K562 (cell line): Measurements from ENCODE around the gene SLC39A11. TPM values are rescaled to one million over a fixed set of nuclear protein-coding genes. Genes with fewer than 3 reads are reported as not detected.
A peak's percentile ranks its signal among the peaks of the same experiment; 100 is the strongest.

Source experiments
- ATAC-seq: fragments of 200-7000 bp; cut with Tn5 transposase; 3 replicates; pipeline ENCODE4 v1.9.1; 2020; ENCODE audit warnings: moderate library complexity
- BruUV-seq: library from RNA; stranded (reverse); fragments of 400-500 nt; replicated peaks from 2 replicates; lab custom pipeline; 2021; lab: Mats Ljungman, UMichigan
- CTCF ChIA-PET: fragments of 300-600 bp; formaldehyde crosslinking; extraction: SDS; loops from one replicate; lab custom pipeline; 2021; ENCODE audit warnings: low intra/inter-chr PET ratio; lab: Yijun Ruan, JAX
- POLR2A ChIA-PET: fragments of 300-600, 350-650 bp; sonication (Branson Sonifier 250); formaldehyde crosslinking; extraction: SDS; loops from one replicate; lab custom pipeline; 2021; ENCODE audit warnings: antibody characterized with exemption, inconsistent platforms; lab: Yijun Ruan, JAX
- DNase-seq, 4 experiments: peaks; one replicate each; pipeline versions ENCODE4 v3.0.0 to v3.0.0-alpha.2; 2011 to 2018; ENCODE audit warnings: low spot score in 3 of 4, mixed read lengths in 3 of 4; ENCODE audit errors: extremely low read depth in 1 of 4
- FAIRE-seq: peaks from 2 replicates; lab custom pipeline; 2011; peaks lifted over from hg19 to GRCh38; lab: Jason Lieb, UNC
- H2AFZ ChIP-seq: 2 replicates; pipeline ENCODE4 v1.6.0; 2011; ENCODE audit warnings: low read depth, low read length, control low read depth, inconsistent platforms
- H3K27ac ChIP-seq: fragments of 200-600 bp; 3 replicates; pipeline ENCODE4 v1.8.0; 2011; ENCODE audit warnings: low read depth, mild to moderate bottlenecking, control low read depth, inconsistent platforms, low read length, moderate library complexity, mixed read lengths; ENCODE audit errors: extremely low read depth
- H3K27me3 ChIP-seq, 2 experiments: fragments of 300-600 bp in 1 of 2; 2 replicates in 1 of 2; 3 replicates in 1 of 2; pipeline versions ENCODE4 v1.6.0 to v1.8.0; 2011; ENCODE audit warnings: inconsistent platforms in 2 of 2, low read length in 2 of 2, mild to moderate bottlenecking in 1 of 2, mixed read lengths in 1 of 2, moderate library complexity in 1 of 2; ENCODE audit not compliant: control insufficient read depth in 2 of 2, insufficient read depth in 2 of 2
- H3K36me3 ChIP-seq: fragments of 300-600 bp; 3 replicates; pipeline ENCODE4 v1.8.0; 2011; ENCODE audit warnings: mild to moderate bottlenecking, low read length, inconsistent platforms; ENCODE audit not compliant: control insufficient read depth, insufficient read depth
- H3K4me1 ChIP-seq, 2 experiments: fragments of 200-600 bp in 1 of 2; replicated peaks in 1 of 2; 2 replicates in 1 of 2; 3 replicates in 1 of 2; pipeline versions ENCODE4 v1.5.1 to v1.8.0; 2011; ENCODE audit warnings: inconsistent platforms in 2 of 2, low read length in 2 of 2, mild to moderate bottlenecking in 1 of 2, mixed read lengths in 1 of 2, moderate library complexity in 1 of 2; ENCODE audit not compliant: control insufficient read depth in 2 of 2, insufficient read depth in 2 of 2
- H3K4me2 ChIP-seq: 2 replicates; pipeline ENCODE4 v1.6.1; 2011; ENCODE audit warnings: low read length, control low read depth, inconsistent platforms, mixed read lengths; ENCODE audit not compliant: insufficient read depth
- H3K4me3 ChIP-seq: fragments of 200-600 bp; sonication (generic), shearing (Covaris generic); 2 replicates; pipeline ENCODE4 v1.5.1; 2016; ENCODE audit warnings: control low read depth, inconsistent platforms
- H3K79me2 ChIP-seq: fragments of 200-600 bp; 3 replicates; pipeline ENCODE4 v1.8.0; 2011; ENCODE audit warnings: low read length, inconsistent platforms; ENCODE audit not compliant: control insufficient read depth, insufficient read depth
- H3K9ac ChIP-seq, 2 experiments: 2 replicates each; pipeline versions ENCODE4 v1.6.0 to v1.6.1; 2011; ENCODE audit warnings: low read depth in 2 of 2, low read length in 2 of 2, control low read depth in 1 of 2, inconsistent platforms in 1 of 2, mild to moderate bottlenecking in 1 of 2, mixed read lengths in 1 of 2; ENCODE audit not compliant: insufficient read depth in 1 of 2
- H3K9me1 ChIP-seq: one replicate; pipeline ENCODE4 v1.6.0; 2011; ENCODE audit warnings: inconsistent platforms, mild to moderate bottlenecking, low read length, moderate library complexity; ENCODE audit not compliant: control insufficient read depth, insufficient read depth
- H3K9me3 ChIP-seq: replicated peaks from 2 replicates; pipeline ENCODE4 v1.5.1; 2011; ENCODE audit warnings: low read depth, low read length, inconsistent platforms; ENCODE audit not compliant: control insufficient read depth, insufficient read depth
- H4K20me1 ChIP-seq: replicated peaks from 2 replicates; pipeline ENCODE4 v1.6.1; 2011; ENCODE audit warnings: low read length, inconsistent platforms, mixed read lengths; ENCODE audit not compliant: control insufficient read depth, insufficient read depth
- RBM25 ChIP-seq: fragments of 200-400 bp; formaldehyde crosslinking; IDR thresholded peaks from 2 replicates; pipeline ENCODE4 v1.6.1; 2018; ENCODE audit warnings: low read length, low read depth, moderate library complexity; ENCODE audit not compliant: severe bottlenecking
- SMAD1 ChIP-seq: fragments of 150-350 bp; IDR thresholded peaks from 2 replicates; pipeline ENCODE4 v1.6.1; 2014; ENCODE audit warnings: low read length, low read depth; ENCODE audit not compliant: partially characterized antibody
- WGBS: fragments of 100-300 bp; shearing (Covaris generic); methylation state at CpG from one replicate; pipeline ENCODE4 v1.1.6; 2016; ENCODE audit warnings: low coverage, mixed read lengths; ENCODE audit not compliant: insufficient coverage; ENCODE audit errors: missing lambda C conversion rate; 5-methylcytosine and 5-hydroxymethylcytosine counted together
- in situ Hi-C: fragments of 300-500 bp; cut with MboI; formaldehyde crosslinking; loops from 4 replicates; pipeline ENCODE4 v1.15.0; 2018; ENCODE audit warnings: inconsistent platforms, mixed read lengths
- intact Hi-C: fragments of 100-400 bp; cut with micrococcal nuclease; formaldehyde crosslinking; loops from 2 replicates; pipeline ENCODE4 v1.14.2; 2022
- polyA plus RNA-seq, 8 experiments: library from polyadenylated mRNA; depleted of rRNA in 4 of 8; stranded (reverse) in 5 of 8; unstranded in 3 of 8; fragments of >200 nt; fragmentation: Nextera tagmentation in 2 of 8; fragmentation: Illumina TruSeq in 1 of 8; extraction: Ambion mirVana in 2 of 8; extraction: Trizol in 1 of 8; gene quantifications; 2 replicates each; pipeline versions ENCODE4 v1.2.1 to v1.2.3, GENCODE V29; 2011 to 2014; ENCODE audit warnings: inconsistent platforms in 1 of 8, missing spikeins in 1 of 8
- total RNA-seq, 7 experiments: library from RNA; depleted of rRNA in 6 of 7; stranded (reverse); fragments of >200 nt in 6 of 7; fragmentation: Illumina TruSeq in 2 of 7; extraction: Trizol in 2 of 7; gene quantifications; 2 replicates each; pipeline versions ENCODE4 v1.2.1 to v1.2.3, GENCODE V29; 2011 to 2021; ENCODE audit warnings: low replicate concordance in 1 of 7

The SLC39A11 gene
- total and polyA plus RNA-seq, 9 of the 15 experiments (the other 6 are each of a cell fraction or from before 2014, with no cell fraction given): 10.5 to 26.4 (median 13.4) TPM

- no peaks in the 10 kb centered on the region for H4K20me1 ChIP-seq
- whole genome bisulfite sequencing: 40% methylated on average over 5 of the region's 5 CpGs
- H3K9me1 ChIP-seq: no peaks in the 10 kb centered on the region
- TF ChIP-seq RBM25 (peak; percentile 69), SMAD1 (no peak)
- H3K79me2 ChIP-seq: no peaks in the 10 kb centered on the region
- intact Hi-C loops (no loop called here), in situ Hi-C loops (no loop called here)
- no TSS peak for BruUV-seq
- H3K9me3 ChIP-seq: no peaks in the 10 kb centered on the region
- DNase-seq: no peak
- H3K36me3 ChIP-seq: no peaks in the 10 kb centered on the region
- no peaks in the 10 kb centered on the region for H3K4me1 ChIP-seq
- no peak overlapping the region for H2AFZ ChIP-seq
- no peaks in the 10 kb centered on the region for H3K27me3 ChIP-seq
- H3K27ac ChIP-seq: no peak overlapping the region
- no peak for ATAC-seq
- H3K9ac ChIP-seq: no peak overlapping the region
- H3K4me2 ChIP-seq: no peak overlapping the region
- ChIA-PET CTCF (no interaction called here), POLR2A (interaction anchor here (0.6 kb wide), 1 partner anchor 512 kb away, joined by 3 read pairs; no protein-coding TSS in a partner anchor)
- H3K4me3 ChIP-seq: no peak overlapping the region
- FAIRE-seq: no peak
Observed at GRCh38 chr17:72667096-72668063, 425.1 kb downstream of the SLC39A11 start.
